Thoracic aorta (tissue), 2 donors: ENCODE measurements around the gene KRTAP9-7. TPM values are rescaled to one million over a fixed set of nuclear protein-coding genes. Genes with fewer than 3 reads are reported as not detected.
"Not testable (repeated sequence)": the region's sequence is repeated elsewhere in the genome, so short reads cannot be mapped to it uniquely, and the experiment has no call there.

Experiments used
- ATAC-seq: fragments of 150-250 bp; one replicate; pipeline ENCODE4 v1.8.0; 2017; ENCODE audit warnings: low read depth; ENCODE audit not compliant: insufficient number of reproducible peaks, low FRiP score
- DNase-seq: peaks from one replicate; pipeline ENCODE4 v3.0.0-alpha.2; 2020; ENCODE audit warnings: low spot score
- H3K27ac ChIP-seq, 2 donors: fragments of 200-600 bp; sonication (generic); 1 replicate in 1 of 2; 2 replicates in 1 of 2; pipeline ENCODE4 v1.5.1; 2016; ENCODE audit warnings: mild to moderate bottlenecking in 2 of 2, moderate library complexity in 2 of 2
- H3K27me3 ChIP-seq: fragments of 200-600 bp; sonication (generic); replicated peaks from 2 replicates; pipeline ENCODE4 v1.6.0; 2016; ENCODE audit warnings: mild to moderate bottlenecking; ENCODE audit not compliant: insufficient read depth
- H3K36me3 ChIP-seq: fragments of 200-600 bp; sonication (generic); one replicate; pipeline ENCODE4 v1.5.1; 2016
- H3K4me1 ChIP-seq, 2 donors: fragments of 200-600 bp; sonication (generic); 1 replicate in 1 of 2; 2 replicates in 1 of 2; pipeline versions ENCODE4 v1.5.1 to v1.6.0; 2016; ENCODE audit warnings: low read depth in 2 of 2, mild to moderate bottlenecking in 1 of 2; ENCODE audit not compliant: control insufficient read depth in 1 of 2
- H3K4me3 ChIP-seq: fragments of 200-600 bp; sonication (generic); 2 replicates; pipeline ENCODE4 v1.5.1; 2016; ENCODE audit warnings: mild to moderate bottlenecking
- H3K9me3 ChIP-seq: fragments of 200-600 bp; sonication (generic); 2 replicates; pipeline ENCODE4 v1.5.1; 2016
- total RNA-seq, 2 donors: library from RNA; depleted of rRNA; stranded (reverse); fragments of >200 nt; gene quantifications; one replicate each; pipeline versions ENCODE4 v1.1.0 to v1.2.3, GENCODE V29; 2016
- TF ChIP-seq, protein P1 (sequence below): fragments of 200-600 bp; sonication (generic); IDR thresholded peaks from one replicate; pipeline ENCODE4 v1.5.1; 2019; ENCODE audit warnings: antibody characterized with exemption

Gene KRTAP9-7
- total RNA-seq, 2 donors from 2014 or later, result not detected

GRCh38 chr17:41249637-41250240 is 25.8 kb upstream of the KRTAP9-7 start, which contains the start of gene KRTAP9-4:
Gene KRTAP9-4, plus strand, starts transcription at chr17:41249687. Its CDS starts 34 bp downstream, at chr17:41249721.
- ATAC-seq, result not testable (repeated sequence)

DNA sequence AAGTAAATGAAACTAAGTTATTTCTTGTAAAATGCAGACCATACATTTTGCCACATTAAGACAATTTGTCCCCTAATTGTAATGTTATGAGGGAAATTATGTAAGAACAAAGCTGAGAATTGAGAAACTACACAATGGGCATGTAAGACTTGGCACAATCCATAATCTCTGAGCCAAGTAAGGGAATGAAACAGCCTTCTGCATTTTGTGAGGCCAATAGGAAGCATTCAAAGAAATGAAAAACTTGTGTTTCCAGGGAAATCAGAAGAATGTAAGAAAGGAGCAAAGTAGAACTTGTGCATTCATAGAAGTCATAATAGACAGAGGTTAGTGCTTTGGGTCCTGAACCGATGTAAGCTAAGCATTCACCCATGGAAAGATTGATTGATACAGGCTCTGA is 24.2 kb upstream of the KRTAP9-7 start:
- no peaks in the 10 kb centered on the region for H3K9me3 ChIP-seq
- H3K4me1 ChIP-seq, result no peaks in the 10 kb centered on the region
- ATAC-seq, result no peak
- H3K27ac ChIP-seq, result no peak overlapping the region
- no peaks in the 10 kb centered on the region for H3K27me3 ChIP-seq
- TF ChIP-seq, protein P1, sequence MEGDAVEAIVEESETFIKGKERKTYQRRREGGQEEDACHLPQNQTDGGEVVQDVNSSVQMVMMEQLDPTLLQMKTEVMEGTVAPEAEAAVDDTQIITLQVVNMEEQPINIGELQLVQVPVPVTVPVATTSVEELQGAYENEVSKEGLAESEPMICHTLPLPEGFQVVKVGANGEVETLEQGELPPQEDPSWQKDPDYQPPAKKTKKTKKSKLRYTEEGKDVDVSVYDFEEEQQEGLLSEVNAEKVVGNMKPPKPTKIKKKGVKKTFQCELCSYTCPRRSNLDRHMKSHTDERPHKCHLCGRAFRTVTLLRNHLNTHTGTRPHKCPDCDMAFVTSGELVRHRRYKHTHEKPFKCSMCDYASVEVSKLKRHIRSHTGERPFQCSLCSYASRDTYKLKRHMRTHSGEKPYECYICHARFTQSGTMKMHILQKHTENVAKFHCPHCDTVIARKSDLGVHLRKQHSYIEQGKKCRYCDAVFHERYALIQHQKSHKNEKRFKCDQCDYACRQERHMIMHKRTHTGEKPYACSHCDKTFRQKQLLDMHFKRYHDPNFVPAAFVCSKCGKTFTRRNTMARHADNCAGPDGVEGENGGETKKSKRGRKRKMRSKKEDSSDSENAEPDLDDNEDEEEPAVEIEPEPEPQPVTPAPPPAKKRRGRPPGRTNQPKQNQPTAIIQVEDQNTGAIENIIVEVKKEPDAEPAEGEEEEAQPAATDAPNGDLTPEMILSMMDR, result no peak
- DNase-seq, result no peak
- H3K4me3 ChIP-seq, result no peak overlapping the region
- no peaks in the 10 kb centered on the region for H3K36me3 ChIP-seq

More at GRCh38 chr17:41249637-41250240, 25.8 kb upstream of the KRTAP9-7 start, which contains the start of gene KRTAP9-4:
- H3K36me3 ChIP-seq, DNase-seq, H3K9me3 ChIP-seq, H3K27ac ChIP-seq, H3K4me3 ChIP-seq, H3K4me1 ChIP-seq, H3K27me3 ChIP-seq: not testable (repeated sequence)

DNA sequence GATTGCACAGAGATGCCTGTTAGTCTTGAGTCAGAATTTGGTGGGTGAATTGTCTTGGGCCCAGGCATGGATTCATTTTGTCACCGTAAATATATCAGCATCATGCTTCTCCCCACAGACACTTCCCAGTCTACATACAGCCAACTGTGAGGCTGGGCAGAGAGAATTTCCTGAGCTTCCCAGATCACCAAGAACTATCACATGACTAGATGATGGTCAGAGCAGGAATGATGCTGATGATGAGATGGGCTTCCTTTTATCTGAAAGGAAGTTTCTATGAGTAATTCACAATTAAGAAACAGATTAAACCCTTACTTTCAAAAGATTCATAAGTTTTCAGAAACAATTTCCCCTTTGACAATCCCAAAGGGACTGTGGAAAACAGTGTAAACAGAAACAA is 20.6 kb upstream of the KRTAP9-7 start:
- no peak for ATAC-seq
- H3K4me1 ChIP-seq, result no peaks in the 10 kb centered on the region
- H3K27me3 ChIP-seq, result no peaks in the 10 kb centered on the region
- H3K4me3 ChIP-seq, result no peak overlapping the region
- no peaks in the 10 kb centered on the region for H3K36me3 ChIP-seq
- no peak overlapping the region for H3K27ac ChIP-seq
- TF ChIP-seq, protein P1, result no peak
- H3K9me3 ChIP-seq, result no peaks in the 10 kb centered on the region
- DNase-seq, result no peak

GRCh38 chr17:41255381-41256290 is 19.9 kb upstream of the KRTAP9-7 start, which contains the start of gene KRTAP9-9:
Gene KRTAP9-9, plus strand, starts transcription at chr17:41255384.
- not testable (repeated sequence) for H3K4me3 ChIP-seq, DNase-seq, ATAC-seq, H3K9me3 ChIP-seq, H3K4me1 ChIP-seq, H3K27me3 ChIP-seq, H3K36me3 ChIP-seq, H3K27ac ChIP-seq

DNA sequence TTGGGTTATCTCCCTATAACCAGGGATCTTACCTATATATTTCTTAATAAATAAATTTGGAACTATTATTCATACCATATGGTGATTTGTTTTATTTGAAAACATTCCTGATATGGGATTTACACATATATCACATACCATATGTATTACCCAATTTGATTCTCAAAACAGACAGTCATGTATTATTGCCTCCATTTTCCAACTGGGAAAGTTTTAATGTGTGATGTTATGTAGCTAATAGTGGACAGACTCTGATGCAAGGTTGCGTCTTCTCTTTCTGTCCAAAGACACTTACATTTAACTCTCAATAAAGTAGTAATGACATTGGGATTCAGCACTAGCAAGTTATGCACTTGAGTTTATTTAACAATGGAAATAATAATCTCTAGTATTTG is 19.2 kb upstream of the KRTAP9-7 start:
- H3K36me3 ChIP-seq, result no peaks in the 10 kb centered on the region
- TF ChIP-seq, protein P1, result no peak
- H3K9me3 ChIP-seq, result no peaks in the 10 kb centered on the region
- ATAC-seq (no peak), DNase-seq (no peak)
- no peak overlapping the region for H3K27ac ChIP-seq
- no peak overlapping the region for H3K4me3 ChIP-seq
- H3K4me1 ChIP-seq, result no peaks in the 10 kb centered on the region
- H3K27me3 ChIP-seq, result no peaks in the 10 kb centered on the region

- Histone ChIP-seq H3K27ac (no peak overlapping the region), H3K9me3 (no peaks in the 10 kb centered on the region), H3K27me3 (no peaks in the 10 kb centered on the region), H3K36me3 (no peaks in the 10 kb centered on the region), H3K4me1 (no peaks in the 10 kb centered on the region), H3K4me3 (no peak overlapping the region)
- DNase-seq, result no peak
- no peak for ATAC-seq
- TF ChIP-seq, protein P1, result no peak
Observed at GRCh38 chr17:41258406-41258805, 17.1 kb upstream of the KRTAP9-7 start.
